Lung microvascular endothelial cell (primary cell): Measurements from ENCODE around the gene OLFML3. TPM values are rescaled to one million over a fixed set of nuclear protein-coding genes. Genes with fewer than 3 reads are reported as not detected.
"Not testable (repeated sequence)": the region's sequence is repeated elsewhere in the genome, so short reads cannot be mapped to it uniquely, and the experiment has no call there.

Experiments used
- DNase-seq, 2 donors: peaks; one replicate each; pipeline versions ENCODE4 v3.0.0 to v3.0.0-alpha.2; 2010; ENCODE audit warnings: low read depth in 2 of 2
- total RNA-seq: library from RNA; depleted of rRNA; stranded (reverse); fragments of >200 nt; gene quantifications from 2 replicates; pipeline ENCODE4 v1.2.1, GENCODE V29; 2014

Gene OLFML3
- total RNA-seq, 1 donor from 2014 or later: 5.8 TPM

DNA sequence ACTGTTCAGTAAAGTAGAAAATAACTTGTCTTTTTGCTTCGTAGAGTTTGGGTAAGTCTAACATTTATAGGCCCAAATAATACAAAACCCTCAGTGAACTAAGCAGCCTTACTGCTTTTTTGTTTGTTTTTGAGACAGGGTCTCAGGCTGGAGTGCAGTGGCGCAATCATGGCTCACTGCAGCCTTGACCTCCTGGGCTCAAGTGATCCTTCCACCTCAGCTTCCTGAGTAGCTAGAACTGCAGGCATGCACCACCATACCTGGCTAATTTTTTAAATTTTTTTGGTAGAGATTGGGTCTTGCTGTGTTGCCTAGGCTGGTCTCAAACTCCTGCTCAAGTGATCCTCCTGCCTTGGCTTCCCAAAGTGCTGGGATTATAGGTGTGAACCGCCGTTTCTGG lies 31.1 kb upstream of the OLFML3 start:
- not testable (repeated sequence) for DNase-seq

DNA sequence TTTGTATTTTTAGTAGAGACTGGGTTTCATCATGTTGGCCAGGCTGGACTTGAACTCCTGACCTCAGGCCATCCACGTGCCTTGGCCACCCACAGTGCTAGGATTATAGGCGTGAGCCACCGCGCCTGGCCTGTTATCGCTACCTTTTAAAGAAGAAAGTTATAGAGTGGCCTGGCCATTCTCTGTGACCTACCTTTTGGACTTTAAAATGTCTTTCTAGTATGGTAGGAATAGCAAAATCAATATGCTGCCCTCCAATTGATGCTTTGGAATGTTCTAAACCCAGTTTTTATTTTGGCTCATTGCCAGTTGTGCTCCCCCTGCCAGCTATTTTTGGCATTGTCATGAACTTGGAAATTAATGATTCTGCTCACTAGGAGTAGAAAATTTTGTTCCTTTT lies 30.3 kb upstream of the OLFML3 start:
- DNase-seq: peak in 1 of 2 donors; percentile 36

DNA sequence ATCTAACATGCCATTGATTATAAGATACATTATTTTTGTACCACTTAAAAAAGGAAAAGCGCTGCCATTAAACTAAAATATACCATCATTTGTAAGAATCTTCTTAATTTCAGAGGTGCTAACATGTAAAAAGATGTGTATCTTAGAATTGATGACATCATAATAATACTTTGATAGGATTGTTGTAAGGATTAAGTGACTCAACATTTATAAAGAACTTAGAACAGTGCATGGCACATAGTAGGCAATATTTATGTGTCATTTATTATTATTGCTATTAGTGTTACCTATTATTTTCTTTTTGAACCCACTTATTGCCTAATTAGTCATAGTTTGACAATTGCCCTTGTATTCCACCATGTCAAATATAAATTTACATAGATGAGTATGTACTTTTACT lies 28.4 kb upstream of the OLFML3 start:
- no peak for DNase-seq

DNA sequence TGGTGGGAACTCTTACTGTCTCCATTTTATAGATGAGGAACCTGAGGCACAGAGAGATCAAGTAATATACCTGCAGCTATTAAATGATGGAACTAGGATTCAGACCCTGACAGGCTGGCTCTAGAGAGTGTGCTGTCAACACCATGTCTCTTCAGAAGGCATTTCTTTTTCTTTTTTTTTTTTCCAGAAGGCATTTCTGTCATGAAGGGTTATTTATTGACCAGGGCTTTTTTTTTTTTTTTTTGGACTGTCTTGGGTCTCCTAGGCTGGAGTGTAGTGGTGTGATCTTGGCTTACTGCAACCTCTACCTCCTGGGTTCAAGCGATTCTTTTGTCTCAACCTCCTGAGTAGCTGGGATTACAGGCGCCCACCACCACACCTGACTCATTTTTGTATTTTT lies 27.6 kb upstream of the OLFML3 start:
- no peak for DNase-seq

DNA sequence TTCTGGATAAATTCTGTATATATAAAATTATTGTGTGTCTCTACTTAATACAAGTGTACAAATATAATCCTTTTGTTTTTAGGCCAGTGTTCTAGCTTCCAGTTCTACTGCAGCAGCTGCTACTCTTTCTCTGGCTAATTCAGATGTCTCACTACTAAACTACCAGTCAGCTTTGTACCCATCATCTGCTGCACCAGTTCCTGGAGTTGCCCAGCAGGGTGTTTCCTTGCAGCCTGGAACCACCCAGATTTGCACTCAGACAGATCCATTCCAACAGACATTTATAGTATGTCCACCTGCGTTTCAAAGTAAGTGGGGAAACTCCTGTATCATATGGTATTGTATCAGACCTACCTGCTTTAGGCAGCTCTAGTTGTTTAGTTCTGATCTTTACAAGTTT lies 21.3 kb upstream of the OLFML3 start:
- DNase-seq: no peak

DNA sequence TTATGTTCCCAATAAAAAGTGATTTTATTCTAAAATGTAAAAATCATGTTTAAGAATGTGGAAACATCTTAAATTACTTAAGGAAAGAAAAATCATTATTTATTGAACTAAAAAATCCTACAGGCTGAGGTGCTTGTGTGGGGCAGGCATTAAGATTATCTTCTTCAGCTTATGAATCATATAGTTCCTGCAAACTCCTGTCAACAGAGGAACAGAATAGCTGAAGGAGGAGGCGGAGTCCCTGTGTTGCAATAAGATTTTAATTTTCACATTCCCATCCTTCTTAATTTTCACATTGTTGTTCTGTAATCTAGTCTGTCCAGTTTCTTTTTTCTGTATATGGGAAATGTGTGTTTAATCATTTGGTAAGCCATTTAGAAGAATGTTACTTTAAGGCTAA lies 20.6 kb upstream of the OLFML3 start:
- no peak for DNase-seq

DNA sequence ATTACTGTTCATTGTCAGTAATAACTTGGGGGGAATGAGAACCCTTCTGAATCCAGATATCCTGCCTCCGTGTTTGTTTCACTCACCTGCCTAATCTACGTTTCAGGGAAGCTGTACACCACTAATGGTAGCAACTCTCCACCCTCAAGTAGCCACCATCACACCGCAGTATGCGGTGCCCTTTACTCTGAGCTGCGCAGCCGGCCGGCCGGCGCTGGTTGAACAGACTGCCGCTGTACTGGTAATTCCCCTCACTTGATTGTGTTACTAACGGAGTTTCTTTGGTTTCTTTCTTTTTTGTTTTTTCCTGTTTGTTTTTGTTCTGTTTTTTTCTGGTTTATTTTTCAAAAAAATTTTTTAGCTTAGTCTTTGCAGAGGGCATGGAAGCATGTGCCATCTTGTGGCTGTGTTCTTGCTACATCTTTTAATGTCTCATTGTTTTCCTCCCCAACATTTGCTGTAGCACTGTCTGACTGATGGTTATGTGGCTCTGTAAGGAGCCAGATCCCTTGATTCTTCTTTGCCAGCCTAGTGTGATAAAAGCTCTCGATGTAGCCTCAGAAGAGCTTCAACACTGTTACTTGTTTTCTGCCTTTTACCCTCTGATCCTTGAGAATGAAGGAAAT lies 15.9 kb upstream of the OLFML3 start:
- peak in 1 of 2 donors; percentile 25 for DNase-seq

DNA sequence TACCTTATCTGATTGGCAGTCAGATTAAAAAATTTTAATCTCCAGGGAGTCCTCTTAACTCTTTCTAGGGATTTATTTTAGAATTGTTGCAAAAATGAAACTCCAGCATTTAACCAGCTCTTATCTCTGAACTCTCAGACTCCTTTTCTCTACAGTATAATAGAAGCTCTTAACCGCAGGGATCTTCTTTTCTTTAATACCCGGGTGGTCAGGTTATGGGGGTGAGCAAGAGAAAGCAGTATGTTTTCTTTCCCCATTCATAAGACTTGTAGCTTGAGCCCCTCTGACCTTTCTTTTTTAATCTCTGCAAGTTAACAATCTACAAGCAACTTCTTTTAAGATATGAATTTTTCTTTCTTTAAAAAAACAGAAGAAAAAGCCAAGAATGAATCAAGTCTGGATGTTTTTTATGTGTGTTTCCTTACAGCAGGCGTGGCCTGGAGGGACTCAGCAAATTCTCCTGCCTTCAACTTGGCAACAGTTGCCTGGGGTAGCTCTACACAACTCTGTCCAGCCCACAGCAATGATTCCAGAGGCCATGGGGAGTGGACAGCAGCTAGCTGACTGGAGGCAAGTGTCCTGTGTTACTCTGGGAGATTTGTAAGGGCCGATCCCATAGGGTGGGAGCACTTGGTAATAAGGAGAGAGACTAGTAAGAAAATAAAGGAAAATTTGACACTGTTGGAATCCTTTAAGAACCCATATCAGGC lies 13.4 kb upstream of the OLFML3 start:
- DNase-seq: no peak

DNA sequence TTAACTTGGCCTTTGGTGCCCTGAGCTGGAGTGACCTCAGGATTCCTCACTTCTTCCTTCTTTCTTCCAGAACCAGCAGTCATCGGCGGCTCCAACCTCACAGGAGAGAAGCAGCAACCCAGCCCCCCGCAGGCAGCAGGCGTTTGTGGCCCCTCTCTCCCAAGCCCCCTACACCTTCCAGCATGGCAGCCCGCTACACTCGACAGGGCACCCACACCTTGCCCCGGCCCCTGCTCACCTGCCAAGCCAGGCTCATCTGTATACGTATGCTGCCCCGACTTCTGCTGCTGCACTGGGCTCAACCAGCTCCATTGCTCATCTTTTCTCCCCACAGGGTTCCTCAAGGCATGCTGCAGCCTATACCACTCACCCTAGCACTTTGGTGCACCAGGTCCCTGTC lies 6.3 kb upstream of the OLFML3 start:
- DNase-seq: no peak

DNA sequence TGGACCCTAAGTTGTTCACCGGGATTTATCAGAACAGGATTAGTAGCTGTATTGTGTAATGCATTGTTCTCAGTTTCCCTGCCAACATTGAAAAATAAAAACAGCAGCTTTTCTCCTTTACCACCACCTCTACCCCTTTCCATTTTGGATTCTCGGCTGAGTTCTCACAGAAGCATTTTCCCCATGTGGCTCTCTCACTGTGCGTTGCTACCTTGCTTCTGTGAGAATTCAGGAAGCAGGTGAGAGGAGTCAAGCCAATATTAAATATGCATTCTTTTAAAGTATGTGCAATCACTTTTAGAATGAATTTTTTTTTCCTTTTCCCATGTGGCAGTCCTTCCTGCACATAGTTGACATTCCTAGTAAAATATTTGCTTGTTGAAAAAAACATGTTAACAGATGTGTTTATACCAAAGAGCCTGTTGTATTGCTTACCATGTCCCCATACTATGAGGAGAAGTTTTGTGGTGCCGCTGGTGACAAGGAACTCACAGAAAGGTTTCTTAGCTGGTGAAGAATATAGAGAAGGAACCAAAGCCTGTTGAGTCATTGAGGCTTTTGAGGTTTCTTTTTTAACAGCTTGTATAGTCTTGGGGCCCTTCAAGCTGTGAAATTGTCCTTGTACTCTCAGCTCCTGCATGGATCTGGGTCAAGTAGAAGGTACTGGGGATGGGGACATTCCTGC lies 3.9 kb upstream of the OLFML3 start:
- DNase-seq: peak in 1 of 2 donors; percentile 76

DNA sequence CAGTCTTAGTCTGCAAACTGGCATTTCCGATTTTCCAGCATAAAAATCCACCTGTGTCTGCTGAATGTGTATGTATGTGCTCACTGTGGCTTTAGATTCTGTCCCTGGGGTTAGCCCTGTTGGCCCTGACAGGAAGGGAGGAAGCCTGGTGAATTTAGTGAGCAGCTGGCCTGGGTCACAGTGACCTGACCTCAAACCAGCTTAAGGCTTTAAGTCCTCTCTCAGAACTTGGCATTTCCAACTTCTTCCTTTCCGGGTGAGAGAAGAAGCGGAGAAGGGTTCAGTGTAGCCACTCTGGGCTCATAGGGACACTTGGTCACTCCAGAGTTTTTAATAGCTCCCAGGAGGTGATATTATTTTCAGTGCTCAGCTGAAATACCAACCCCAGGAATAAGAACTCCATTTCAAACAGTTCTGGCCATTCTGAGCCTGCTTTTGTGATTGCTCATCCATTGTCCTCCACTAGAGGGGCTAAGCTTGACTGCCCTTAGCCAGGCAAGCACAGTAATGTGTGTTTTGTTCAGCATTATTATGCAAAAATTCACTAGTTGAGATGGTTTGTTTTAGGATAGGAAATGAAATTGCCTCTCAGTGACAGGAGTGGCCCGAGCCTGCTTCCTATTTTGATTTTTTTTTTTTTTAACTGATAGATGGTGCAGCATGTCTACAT lies 2.5 kb upstream of the OLFML3 start:
- DNase-seq: peak; percentile 68 to 74

DNA sequence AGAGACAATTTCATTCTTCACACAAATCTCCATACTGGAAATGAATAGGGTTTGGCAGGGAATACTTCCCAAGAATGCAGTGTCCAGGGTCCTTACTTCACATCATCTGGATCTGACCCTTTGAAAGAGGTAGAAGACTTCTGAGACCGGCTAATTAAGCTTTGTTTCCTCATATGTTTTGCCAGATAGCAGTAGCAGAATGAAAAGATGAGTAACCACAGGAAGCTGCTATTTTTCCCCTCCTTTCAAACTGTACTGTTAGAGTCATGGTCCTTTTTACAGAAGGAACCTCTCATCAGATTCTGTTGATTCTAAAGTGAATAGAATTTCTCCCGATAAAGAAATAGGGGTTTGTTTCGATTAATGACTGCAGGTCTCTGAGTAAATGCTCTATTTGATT lies 1.4 kb upstream of the OLFML3 start:
- DNase-seq: peak in 1 of 2 donors; percentile 28

DNA sequence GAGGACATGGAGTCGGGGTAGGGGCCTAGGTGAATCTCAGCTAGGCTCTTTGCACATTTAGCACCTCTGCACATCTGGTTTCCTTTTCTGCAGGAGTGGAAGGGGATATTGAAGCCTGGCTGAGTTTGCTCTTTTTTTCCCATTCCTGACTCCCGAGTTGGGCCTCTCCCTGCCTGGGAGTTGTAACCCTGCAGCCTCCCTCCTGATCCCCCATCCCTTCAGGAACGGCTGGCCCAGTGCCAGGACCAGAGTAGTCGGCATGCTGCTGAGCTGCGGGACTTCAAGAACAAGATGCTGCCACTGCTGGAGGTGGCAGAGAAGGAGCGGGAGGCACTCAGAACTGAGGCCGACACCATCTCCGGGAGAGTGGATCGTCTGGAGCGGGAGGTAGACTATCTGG lies 836 bp downstream of the OLFML3 start:
- no peak for DNase-seq

DNA sequence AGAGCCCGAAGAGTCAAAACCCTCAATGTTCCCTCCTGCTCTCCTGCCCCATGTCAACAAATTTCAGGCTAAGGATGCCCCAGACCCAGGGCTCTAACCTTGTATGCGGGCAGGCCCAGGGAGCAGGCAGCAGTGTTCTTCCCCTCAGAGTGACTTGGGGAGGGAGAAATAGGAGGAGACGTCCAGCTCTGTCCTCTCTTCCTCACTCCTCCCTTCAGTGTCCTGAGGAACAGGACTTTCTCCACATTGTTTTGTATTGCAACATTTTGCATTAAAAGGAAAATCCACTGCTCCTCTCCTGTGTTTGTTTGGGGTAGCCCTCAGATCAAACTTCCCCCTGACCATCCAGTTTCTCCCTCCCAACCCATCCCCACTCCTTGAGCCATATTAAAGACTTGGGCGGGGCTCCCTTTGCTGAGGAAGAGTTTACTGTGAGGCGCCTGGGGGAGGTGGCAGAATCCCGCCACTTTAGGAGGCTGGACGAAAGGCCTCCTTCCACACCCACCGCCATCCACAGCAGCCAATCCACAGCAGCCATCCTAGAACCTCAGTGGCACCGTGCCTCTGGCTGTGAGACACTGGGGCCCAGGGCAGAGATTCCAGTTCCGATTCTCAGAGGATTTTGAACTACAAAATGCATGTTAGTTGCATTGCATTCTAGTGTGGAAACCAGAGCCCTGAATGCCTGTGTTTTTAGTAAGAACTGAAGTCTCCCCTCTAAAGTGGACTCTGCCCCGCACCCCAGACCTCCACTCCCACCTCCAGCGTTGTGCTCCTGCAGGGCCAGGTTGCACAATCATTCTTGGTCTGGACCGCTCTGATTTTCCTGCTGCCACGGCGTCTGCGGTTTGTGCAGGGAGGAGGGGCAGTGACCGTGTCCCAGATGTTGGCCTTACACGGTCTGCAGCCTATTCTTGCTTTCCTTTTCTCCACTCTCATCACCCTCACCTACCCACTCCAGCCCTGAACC lies 3.0 kb downstream of the OLFML3 start:
- DNase-seq: peak in 1 of 2 donors; percentile 33

DNA sequence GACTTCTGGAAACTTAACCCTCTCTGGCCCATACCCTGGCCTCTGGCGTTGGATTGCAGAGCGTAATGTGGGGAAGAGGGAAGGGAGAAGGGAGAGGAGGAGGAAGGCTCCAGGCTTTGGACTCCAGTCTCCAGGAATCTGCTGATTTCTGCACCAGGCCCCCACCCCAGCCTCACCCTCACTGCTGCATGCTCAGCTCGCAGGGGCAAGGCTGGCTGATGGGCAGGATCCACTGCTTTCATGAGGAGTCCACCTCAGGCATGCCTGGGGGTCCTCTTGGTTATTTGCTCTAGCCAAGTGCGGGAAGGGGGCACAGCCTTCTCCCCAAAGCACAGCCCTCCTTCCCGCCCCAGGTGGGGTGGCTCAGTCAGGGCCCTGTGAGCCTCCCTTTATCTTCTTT lies 3.7 kb downstream of the OLFML3 start:
- no peak for DNase-seq

DNA sequence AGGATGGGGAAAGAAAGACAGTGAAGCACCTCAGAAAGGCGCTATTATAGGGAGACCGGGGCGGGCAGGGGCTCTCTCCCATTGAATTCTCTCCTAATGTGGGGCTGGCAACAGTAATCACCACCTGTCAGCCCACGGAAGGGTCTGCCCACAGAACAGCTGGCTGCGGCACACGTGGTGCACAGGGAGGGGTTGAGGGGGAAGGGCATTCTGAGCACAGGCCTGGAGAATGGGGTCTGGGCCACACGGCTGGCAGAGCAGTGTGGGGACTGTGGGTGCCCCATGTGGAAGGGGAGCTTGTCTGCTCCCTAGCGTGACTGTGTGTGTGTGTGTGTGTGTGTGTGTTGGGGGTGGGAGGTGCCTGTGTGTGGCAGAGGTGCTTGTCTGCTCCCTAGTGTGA lies 4.1 kb downstream of the OLFML3 start:
- no peak for DNase-seq

DNA sequence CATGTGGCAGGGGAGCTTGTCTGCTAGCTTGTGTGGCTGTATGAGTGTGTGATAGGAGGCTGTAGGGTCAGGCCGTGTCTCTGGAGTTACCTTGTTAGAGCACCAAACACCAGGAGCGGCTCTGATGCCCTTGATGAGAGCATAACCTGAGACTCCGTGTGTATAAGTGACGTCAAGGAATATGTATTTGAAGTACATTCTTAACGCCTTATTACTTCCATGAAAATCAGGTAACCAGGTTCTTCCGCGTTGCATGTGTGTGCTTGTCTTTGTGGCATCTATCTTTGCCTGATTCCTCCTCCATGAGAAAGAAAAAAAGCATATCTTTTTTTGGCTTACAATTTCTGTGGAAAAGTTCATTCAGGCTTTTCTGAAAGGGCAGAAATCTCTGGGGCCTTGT lies 4.6 kb downstream of the OLFML3 start:
- DNase-seq: no peak

DNA sequence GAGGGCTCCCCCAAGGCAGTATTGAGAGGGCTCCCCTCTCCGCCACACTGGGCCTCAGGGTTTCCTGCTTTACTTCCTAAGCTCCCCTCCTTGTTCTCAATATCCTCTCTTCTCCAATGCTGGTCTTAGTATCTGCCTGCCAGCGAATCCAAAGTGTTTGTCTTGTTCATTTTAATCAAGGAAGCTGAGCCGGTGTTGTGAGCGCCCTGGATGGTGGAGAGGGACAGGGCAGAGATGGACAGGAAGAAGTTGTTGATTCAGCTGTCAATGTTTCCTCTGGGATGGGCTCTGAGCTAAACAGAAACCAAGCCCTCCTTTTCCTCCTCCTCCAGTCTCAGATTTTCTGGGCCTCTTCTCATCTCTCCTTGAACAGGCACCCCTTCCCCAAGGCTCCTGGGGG lies 5.4 kb downstream of the OLFML3 start:
- peak; percentile 81 to 89 for DNase-seq

DNA sequence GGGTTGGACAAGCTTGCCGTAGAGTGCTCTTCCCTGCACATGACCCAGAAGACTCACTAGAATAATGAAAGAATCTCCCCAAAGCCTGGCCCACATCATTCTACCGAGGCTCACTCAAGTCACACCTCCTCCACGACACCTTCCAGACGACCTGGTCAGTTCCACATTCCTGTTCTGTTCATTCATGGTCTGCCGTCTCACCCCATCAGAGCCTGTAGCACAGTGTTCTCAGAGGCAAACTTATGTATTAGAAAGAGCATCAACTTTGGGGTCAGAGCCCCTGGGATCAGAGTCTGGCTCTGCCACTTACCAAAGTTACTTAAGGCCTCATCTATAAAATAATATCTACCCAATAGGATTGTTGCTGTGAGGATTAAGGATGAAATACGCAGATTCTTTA lies 7.5 kb downstream of the OLFML3 start:
- DNase-seq: no peak

DNA sequence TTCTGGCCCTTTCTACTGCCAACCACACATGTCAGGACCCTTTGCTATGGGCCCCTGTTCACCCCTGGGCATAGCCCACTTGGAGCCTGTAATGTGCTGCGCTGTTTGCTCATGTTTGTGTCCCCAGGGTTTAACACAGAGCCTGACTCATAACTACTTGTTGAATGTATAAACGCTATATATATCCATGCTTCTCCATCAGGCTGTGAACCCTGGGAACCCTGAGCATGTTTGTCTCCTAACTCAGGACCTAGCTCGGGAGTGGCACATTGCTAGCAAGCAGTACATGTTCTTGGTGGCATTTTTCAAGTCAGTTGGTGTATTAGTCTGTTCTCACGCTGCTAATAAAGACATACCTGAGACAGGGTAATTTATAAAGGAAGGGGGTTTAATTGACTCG lies 8.0 kb downstream of the OLFML3 start:
- DNase-seq: no peak

DNA sequence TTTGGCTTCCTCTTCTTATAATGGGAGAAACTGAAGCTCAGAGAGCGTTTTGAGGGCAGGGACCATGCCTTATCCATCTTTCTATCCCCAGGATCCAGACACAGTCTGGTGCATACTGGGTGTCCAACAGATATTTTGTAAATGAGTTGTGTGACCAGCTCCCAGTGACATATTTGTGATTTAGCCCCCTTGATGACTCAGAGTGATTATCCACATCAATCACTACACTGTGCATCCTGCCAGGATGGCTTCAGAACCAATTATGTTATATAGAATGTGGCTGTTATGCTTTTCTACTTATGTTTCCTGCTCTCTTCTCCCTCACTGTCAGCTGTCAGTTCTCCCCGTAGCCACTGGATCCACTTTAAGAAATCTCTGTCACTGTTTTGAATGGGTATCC lies 11.3 kb downstream of the OLFML3 start:
- no peak for DNase-seq
